Loucy (cell line): ENCODE data around the gene KLHL21.

Source experiments
- EZH2phosphoT487 ChIP-seq: fragments of 200-600 bp; IDR thresholded peaks from 2 replicates; pipeline ENCODE4 v1.6.1; 2018; ENCODE audit warnings: antibody characterized with exemption, mild to moderate bottlenecking, moderate library complexity, borderline replicate concordance
- TF ChIP-seq, protein P1 (sequence below): fragments of 200-600 bp; sonication (generic); conservative IDR thresholded peaks from 2 replicates; pipeline ENCODE4 v1.5.1; 2014; ENCODE audit warnings: mild to moderate bottlenecking, antibody characterized with exemption, low read length

- TF ChIP-seq EZH2phosphoT487, result no peak
- TF ChIP-seq, protein P1, sequence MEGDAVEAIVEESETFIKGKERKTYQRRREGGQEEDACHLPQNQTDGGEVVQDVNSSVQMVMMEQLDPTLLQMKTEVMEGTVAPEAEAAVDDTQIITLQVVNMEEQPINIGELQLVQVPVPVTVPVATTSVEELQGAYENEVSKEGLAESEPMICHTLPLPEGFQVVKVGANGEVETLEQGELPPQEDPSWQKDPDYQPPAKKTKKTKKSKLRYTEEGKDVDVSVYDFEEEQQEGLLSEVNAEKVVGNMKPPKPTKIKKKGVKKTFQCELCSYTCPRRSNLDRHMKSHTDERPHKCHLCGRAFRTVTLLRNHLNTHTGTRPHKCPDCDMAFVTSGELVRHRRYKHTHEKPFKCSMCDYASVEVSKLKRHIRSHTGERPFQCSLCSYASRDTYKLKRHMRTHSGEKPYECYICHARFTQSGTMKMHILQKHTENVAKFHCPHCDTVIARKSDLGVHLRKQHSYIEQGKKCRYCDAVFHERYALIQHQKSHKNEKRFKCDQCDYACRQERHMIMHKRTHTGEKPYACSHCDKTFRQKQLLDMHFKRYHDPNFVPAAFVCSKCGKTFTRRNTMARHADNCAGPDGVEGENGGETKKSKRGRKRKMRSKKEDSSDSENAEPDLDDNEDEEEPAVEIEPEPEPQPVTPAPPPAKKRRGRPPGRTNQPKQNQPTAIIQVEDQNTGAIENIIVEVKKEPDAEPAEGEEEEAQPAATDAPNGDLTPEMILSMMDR, result no peak
Measured at GRCh38 chr1:6619045-6619444, 16.4 kb upstream of the KLHL21 start.
